Stimulated activated CD8-positive, alpha-beta memory T cell treated with anti-CD3 and anti-CD28 coated beads, Interleukin-2, amount 100 ng/mL, for 1 hour (primary cell): ENCODE measurements around the gene ACSF3.
"Not testable (repeated sequence)": the region's sequence is repeated elsewhere in the genome, so short reads cannot be mapped to it uniquely, and the experiment has no call there.

Source experiments
- DNase-seq, 2 donors: peaks; one replicate each; pipeline ENCODE4 v3.0.0-alpha.2; 2020; ENCODE audit warnings: low read depth in 2 of 2

ACSF3 gene

GRCh38 chr16:89174877-89175276 is 81.2 kb downstream of the ACSF3 start:
- no peak for DNase-seq

- no peak for DNase-seq
Measured at GRCh38 chr16:89175280-89176146, 81.9 kb downstream of the ACSF3 start.

- DNase-seq = no peak
Measured at GRCh38 chr16:89176147-89176690, 82.6 kb downstream of the ACSF3 start.

GRCh38 chr16:89176717-89177116 is 83.1 kb downstream of the ACSF3 start:
- DNase-seq = no peak

GRCh38 chr16:89177501-89177900 is 83.8 kb downstream of the ACSF3 start:
- no peak for DNase-seq

- no peak for DNase-seq
Measured at GRCh38 chr16:89178453-89179147, 84.9 kb downstream of the ACSF3 start.

- no peak for DNase-seq
Measured at GRCh38 chr16:89179148-89179484, 85.5 kb downstream of the ACSF3 start.

- no peak for DNase-seq
Measured at GRCh38 chr16:89179656-89180315, 86.1 kb downstream of the ACSF3 start.

- no peak for DNase-seq
Measured at GRCh38 chr16:89183463-89183862, 89.8 kb downstream of the ACSF3 start.

GRCh38 chr16:89183975-89184676 is 90.5 kb downstream of the ACSF3 start:
- DNase-seq = no peak

GRCh38 chr16:89184677-89184932 is 91.0 kb downstream of the ACSF3 start:
- no peak for DNase-seq

- DNase-seq = no peak
Measured at GRCh38 chr16:89184933-89185794, 91.5 kb downstream of the ACSF3 start.

GRCh38 chr16:89185887-89186592 is 92.4 kb downstream of the ACSF3 start:
- DNase-seq = not testable (repeated sequence)

GRCh38 chr16:89186593-89187031 is 93.0 kb downstream of the ACSF3 start:
- not testable (repeated sequence) for DNase-seq

GRCh38 chr16:89187032-89187769 is 93.5 kb downstream of the ACSF3 start:
- no peak for DNase-seq

GRCh38 chr16:89187770-89188392 is 94.2 kb downstream of the ACSF3 start:
- no peak for DNase-seq

GRCh38 chr16:89188471-89189357 is 95.1 kb downstream of the ACSF3 start:
- not testable (repeated sequence) for DNase-seq

GRCh38 chr16:89189358-89190025 is 95.8 kb downstream of the ACSF3 start:
- DNase-seq = no peak
